Measurements from ENCODE around the gene SH3D19.
"Not testable (repeated sequence)": the region's sequence is repeated elsewhere in the genome, so short reads cannot be mapped to it uniquely, and the experiment has no call there.

SH3D19 gene

DNA sequence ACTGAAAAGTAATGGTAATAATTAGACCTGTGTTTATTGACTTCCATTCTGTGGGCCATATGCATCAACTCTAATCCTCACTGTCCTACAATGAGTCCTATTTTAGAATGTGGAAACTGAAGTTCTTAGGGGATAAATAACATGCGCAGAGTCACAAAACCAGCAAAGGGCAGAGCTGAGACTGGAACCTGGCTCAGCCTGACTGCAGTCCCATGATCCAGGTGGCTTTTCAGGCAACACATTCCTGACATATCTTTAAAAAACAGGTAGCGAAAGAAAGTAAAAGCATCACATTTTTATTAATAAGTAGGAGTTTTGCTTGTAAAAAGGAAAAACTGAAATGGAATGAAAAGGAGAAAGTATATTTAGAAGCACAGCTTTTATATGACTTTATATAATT is 83.1 kb downstream of the SH3D19 start:
- TF ChIP-seq ZNF274 (IDR thresholded peaks at IDR 0.05; ENCODE audit: low read depth, low read length), result no peak
- H3K4me3 ChIP-seq (ENCODE audit: low read length), result no peak overlapping the region

DNA sequence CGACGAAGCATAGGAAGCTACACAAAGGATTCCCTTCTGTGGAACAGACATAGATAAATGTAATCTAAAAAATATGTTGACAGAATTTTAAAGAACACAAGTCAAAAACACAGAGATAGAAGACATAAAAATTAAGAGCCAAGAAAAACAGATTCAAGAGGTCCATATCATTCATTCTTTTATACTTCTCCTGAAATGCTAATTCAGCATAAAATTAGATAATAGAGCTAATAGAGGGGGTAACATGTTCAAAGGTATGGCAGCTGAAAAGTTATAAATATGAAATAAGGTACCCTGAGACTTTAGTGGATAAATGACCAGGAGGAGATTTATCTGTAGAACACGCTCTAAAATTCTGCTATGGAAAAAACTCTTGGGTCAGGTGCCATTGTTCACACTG is 85.8 kb downstream of the SH3D19 start:
- no peak overlapping the region for H3K4me3 ChIP-seq (ENCODE audit: low read length)
- no peak for TF ChIP-seq ZNF274 (IDR thresholded peaks at IDR 0.05; ENCODE audit: low read depth, low read length)

DNA sequence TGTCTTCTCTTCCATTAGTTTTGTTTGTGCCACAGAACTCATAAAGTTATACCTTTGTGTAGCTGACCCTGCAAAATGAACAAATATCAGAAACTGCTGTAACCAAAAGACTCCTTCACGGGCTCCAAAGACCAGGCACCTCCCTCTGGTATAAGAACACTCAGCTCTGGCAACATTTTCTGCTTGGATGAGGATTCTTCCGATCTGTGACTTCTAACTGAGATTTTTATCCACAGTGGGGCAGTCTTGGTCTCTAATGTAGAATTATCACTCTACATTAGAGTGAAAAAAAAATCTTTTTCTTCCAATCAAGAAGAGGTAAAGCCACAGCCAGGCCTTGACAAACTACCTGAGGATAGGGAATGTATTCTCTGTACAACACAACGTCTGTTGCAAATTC is 86.9 kb downstream of the SH3D19 start:
- H3K4me3 ChIP-seq (ENCODE audit: low read length), result no peak overlapping the region
- TF ChIP-seq ZNF274 (IDR thresholded peaks at IDR 0.05; ENCODE audit: low read depth, low read length), result no peak

GRCh38 chr4:151236036-151236435 is 89.4 kb downstream of the SH3D19 start:
- TF ChIP-seq ZNF274 (IDR thresholded peaks at IDR 0.05; ENCODE audit: low read depth, low read length), result no peak
- no peak overlapping the region for H3K4me3 ChIP-seq (ENCODE audit: low read length)

DNA sequence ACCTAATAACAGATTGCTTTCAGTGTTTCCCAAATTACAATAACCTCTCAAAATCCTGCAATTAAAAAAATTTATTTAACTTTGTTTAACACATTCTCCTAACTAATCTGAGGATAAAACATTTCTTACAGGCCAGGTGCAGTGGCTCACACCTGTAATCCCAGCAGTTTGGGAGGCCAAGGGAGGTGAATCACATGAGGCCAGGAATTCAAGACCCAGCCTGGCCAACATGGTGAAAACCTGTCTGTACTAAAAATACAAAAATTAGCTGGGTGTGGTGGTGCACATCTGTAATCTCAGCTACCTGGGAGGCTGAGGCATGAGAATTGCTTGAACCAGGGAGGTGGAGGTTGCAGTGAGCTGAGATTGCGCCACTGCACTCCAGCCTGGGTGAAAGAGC is 90.0 kb downstream of the SH3D19 start:
- not testable (repeated sequence) for H3K4me3 ChIP-seq (ENCODE audit: low read length)

- no peak overlapping the region for H3K4me3 ChIP-seq (ENCODE audit: low read length)
- TF ChIP-seq ZNF274 (IDR thresholded peaks at IDR 0.05; ENCODE audit: low read depth, low read length), result no peak
Observed at GRCh38 chr4:151233600-151233999, 91.8 kb downstream of the SH3D19 start.

DNA sequence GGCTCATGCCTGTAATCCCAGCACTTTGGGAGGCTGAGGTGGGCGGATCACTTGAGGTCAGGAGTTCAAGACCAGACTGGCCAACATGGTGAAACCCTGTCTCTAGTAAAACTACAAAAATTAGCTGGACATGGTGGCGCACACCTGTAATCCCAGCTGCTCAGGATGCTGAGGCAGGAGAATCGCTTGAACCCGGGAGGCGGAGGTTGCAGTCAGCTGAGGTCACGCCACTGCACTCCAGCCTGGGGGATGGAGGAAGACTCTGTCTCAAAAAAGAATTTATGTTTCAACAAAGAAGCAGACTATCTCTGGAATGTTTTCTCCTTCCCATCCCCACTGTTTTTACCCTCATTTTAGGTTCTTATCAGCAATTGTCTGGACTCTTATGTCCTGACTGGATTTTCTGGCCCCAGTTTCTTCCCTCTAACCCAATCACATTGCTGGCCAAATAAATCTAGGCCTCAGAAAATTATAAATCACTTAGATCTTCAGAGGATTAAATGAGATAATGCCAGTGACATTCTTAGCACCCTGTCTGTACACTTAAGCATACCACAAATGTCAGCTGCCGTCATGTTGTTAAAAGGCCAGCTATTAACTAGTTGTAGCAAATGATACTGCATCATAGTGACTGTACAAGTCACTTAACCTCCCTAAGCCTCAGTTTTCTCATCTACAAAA is 93.3 kb downstream of the SH3D19 start:
- H3K4me3 ChIP-seq (ENCODE audit: low read length), result no peak overlapping the region
- TF ChIP-seq ZNF274 (IDR thresholded peaks at IDR 0.05; ENCODE audit: low read depth, low read length), result no peak

DNA sequence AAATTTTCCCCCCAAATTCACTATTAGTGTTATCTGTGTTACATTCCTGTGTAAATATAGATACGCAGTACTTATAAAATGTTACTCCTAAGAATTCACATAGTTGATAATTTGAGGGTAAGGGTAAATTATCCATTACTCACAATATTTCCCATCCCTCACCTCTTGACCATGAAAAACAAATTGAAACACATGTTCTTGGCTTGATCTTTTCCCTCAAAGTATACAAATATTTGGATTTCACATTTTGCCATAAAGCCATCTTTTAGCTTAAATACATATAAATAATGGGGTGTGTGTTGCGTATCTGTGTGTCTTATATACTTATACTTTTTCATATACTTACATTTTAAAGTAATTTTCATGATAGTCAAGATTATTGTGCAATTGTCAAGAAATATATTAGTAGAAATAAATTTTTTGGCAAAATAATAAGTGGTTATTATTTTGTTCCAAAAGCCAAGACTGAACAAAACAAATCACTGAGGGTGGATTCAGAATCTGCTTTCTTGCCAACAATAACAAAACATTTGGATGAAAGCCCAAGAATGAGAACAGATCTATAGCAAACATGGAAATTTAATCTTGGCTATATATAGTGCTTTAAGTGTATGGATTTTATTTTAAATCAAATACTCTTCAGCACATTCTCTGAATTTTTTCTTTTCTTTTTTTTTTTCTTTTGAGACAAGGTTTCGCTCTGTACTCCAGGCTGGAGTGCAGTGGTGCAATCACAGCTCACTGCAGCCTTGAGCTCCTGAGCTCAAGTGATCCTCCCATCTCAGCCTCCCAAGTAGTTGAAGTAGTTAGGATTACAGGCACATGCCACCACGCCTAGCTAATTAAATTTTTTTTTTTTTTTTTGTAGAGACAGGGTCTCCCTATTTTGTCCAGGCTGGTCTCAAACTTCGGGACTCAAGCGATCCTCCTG is 97.0 kb downstream of the SH3D19 start:
- no peak overlapping the region for H3K4me3 ChIP-seq (ENCODE audit: low read length)
- TF ChIP-seq ZNF274 (IDR thresholded peaks at IDR 0.05; ENCODE audit: low read depth, low read length), result no peak

DNA sequence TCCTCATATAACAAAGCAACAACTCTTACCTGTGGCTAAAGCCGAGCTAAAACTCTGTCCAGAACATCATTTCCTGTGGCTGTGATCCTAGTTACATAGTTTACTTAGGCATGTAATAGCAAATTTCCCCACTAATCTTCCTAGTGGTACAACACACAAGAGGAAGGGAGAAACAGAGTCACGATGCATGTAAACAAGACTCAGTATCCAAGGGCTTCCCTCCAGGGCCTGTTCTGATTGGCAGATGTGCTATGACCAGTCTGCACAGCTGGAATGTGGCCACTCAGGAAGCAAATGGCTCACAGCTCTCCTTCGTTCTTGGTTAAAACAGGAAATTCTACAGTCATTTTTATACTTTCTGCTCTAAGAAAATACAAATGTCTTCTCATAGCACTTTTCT is 97.7 kb downstream of the SH3D19 start:
- no peak for TF ChIP-seq ZNF274 (IDR thresholded peaks at IDR 0.05; ENCODE audit: low read depth, low read length)
- H3K4me3 ChIP-seq (ENCODE audit: low read length), result no peak overlapping the region

GRCh38 chr4:151227172-151227571 is 98.2 kb downstream of the SH3D19 start:
- no peak for TF ChIP-seq ZNF274 (IDR thresholded peaks at IDR 0.05; ENCODE audit: low read depth, low read length)
- no peak overlapping the region for H3K4me3 ChIP-seq (ENCODE audit: low read length)

DNA sequence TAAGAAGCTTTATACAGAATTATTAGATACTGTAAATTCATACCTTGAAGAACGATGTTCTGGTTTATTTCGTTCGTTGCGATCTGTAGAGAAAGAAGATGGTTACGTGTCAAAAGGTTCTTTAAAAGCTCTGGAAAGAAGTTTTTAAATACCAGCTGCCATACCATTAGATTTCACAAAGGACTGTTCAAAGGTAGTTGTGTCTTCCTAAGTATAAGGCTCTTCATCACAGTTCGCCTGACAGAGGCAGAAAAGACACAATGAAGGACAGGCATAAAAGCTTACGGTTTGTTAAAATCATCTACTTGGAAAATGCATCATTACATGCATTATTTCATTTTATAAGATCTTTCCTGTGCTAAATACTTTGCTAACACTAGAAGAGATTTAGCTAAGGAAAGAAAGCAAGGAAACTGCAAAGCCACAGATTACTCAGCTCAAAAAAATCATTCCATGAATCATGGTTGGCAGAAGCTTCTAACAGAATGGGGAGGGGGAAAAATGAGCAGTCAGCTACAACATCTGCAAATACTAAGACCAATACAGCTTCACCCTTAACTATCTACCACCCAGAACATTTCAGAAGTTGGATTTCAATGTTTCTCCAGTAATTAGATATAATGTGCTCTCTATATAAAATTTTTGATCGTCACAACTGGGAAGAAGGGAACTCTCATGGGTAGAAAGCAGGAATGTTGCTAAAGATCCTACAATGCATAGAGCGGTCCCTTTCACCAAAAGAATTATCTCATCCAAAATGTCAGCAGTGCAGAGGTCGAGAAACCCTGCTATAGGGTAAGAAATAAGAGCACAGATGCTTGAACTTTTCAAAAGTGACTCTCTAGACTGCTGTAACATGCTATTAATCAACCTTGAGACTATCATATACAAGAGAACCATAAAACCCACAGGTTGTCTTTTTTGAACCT is 99.1 kb downstream of the SH3D19 start:
- TF ChIP-seq ZNF274 (IDR thresholded peaks at IDR 0.05; ENCODE audit: low read depth, low read length), result no peak
- no peak overlapping the region for H3K4me3 ChIP-seq (ENCODE audit: low read length)

DNA sequence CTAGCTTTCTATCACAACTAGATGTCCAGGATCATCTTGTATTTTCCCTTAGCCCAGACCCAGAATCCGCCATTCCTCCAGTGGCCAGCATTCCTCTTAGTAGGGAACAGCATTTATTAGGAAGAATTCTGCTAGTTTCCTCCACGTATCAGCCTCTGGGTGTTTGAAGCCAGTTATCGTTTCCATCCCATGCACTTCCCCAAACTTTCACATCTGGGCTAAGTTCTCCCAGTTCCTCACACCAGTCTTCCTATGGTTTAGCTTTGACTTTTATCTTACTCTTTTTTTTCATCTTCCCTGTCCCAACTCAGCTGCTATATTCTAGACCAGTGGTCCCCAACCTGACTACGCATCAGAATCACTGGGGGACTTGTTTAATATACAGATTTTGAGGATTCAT is 101.9 kb downstream of the SH3D19 start:
- TF ChIP-seq ZNF274 (IDR thresholded peaks at IDR 0.05; ENCODE audit: low read depth, low read length), result no peak
- H3K4me3 ChIP-seq (ENCODE audit: low read length), result no peak overlapping the region

DNA sequence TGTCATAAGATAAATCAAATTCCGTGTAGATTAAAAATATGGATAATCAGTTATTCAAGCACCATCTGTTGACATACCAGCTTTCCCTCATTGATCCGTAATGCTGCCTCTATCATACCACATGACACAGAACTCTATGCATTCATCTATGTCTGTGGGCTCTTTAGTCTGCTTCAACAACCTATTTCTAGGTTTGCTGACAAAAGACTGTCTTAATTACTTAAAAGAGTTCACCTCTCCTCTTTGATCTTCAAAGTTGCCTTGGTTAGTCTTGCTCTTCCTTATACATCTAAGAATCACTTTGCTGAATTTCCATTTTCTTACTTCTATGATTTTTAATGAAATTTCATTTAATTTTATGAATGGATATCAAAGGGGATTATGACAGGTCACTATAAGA is 105.5 kb downstream of the SH3D19 start:
- TF ChIP-seq ZNF274 (IDR thresholded peaks at IDR 0.05; ENCODE audit: low read depth, low read length), result no peak
- no peak overlapping the region for H3K4me3 ChIP-seq (ENCODE audit: low read length)

DNA sequence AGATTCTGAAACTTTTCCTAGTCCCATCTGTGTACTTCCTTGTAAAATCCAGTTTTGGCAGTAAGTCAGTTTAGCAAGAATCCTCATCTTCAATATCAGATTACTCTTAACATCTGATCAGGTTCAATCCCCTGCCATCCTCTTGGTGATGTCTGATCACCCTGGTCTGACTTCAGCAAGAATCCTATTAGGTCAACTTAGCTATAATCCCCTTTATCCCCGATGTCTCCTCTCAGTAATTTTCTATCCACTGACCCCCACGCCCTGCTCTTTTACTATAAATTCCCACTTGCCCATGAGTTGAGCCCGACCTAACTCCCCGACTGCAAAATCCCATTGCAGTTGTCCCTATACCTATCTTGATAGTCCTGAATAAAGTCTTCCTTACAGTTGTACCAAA is 106.3 kb downstream of the SH3D19 start:
- TF ChIP-seq ZNF274 (IDR thresholded peaks at IDR 0.05; ENCODE audit: low read depth, low read length), result no peak
- no peak overlapping the region for H3K4me3 ChIP-seq (ENCODE audit: low read length)
